ENCODE data around the gene CEP131.

- TF ChIP-seq CTCF (IDR thresholded peaks at IDR 0.05) (no peak), POLR2A (IDR thresholded peaks at IDR 0.05) (no peak)
These were observed 33.7 kb downstream of the CEP131 start for GRCh38 chr17:81189016-81189415.
